ENCODE data around the gene LUM.

LUM gene, protein sequence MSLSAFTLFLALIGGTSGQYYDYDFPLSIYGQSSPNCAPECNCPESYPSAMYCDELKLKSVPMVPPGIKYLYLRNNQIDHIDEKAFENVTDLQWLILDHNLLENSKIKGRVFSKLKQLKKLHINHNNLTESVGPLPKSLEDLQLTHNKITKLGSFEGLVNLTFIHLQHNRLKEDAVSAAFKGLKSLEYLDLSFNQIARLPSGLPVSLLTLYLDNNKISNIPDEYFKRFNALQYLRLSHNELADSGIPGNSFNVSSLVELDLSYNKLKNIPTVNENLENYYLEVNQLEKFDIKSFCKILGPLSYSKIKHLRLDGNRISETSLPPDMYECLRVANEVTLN

GRCh38 chr12:91111366-91112325, at the start of gene LUM:
LUM (minus strand) TSS chr12:91111494; CDS start chr12:91108979, 2,515 bp downstream.
- DNase-seq = peak; percentile 92

- no peak for DNase-seq
Measured at GRCh38 chr12:91161009-91161408, 49.7 kb upstream of the LUM start.

DNA sequence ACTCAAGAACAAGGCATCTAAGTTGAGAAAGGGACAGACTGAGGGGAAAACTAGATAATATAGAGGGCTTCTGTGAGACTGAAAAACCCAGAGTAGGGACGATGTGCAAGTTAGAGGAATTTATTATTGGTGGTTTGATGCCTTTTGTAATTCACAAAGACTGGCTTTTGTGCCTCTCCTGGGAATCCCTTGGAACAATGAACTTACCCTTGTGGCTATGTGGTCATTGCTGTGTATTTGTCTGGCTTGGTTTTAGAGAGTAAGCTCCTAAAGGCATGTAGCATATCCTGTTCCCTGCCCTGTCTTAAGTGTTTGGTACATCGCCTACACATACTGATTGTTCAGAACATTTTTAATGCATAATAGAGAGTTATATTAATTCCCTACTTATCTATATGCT, 44.7 kb upstream of the LUM start:
- no peak for DNase-seq

GRCh38 chr12:91154131-91154530, 42.8 kb upstream of the LUM start:
- DNase-seq = no peak

- DNase-seq = no peak
Measured at GRCh38 chr12:91144053-91144452, 32.8 kb upstream of the LUM start.

GRCh38 chr12:91143206-91143605, 31.9 kb upstream of the LUM start:
- DNase-seq = no peak

DNA sequence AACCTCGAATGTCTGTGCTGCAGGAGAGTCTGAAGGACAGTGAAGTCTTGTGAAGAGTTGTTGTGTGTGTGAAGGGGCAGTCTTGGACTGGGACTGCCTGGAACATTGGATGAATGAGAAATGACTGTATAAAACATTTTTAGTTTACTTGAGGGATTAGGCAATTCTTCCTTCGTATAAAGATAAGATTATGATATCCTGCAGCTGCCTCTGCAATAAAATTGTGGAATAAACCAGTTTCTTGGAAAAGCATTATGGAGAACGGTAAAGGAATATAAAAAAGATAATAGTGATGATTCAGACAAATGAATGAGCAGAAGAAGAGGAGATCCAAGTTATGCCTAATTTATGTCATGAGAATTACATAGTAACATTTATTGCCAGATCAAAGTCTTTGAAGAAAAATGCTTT, 30.9 kb upstream of the LUM start:
- peak; percentile 28 for DNase-seq

- peak; percentile 60 for DNase-seq
Measured at GRCh38 chr12:91140026-91140931, 29.0 kb upstream of the LUM start.

DNA sequence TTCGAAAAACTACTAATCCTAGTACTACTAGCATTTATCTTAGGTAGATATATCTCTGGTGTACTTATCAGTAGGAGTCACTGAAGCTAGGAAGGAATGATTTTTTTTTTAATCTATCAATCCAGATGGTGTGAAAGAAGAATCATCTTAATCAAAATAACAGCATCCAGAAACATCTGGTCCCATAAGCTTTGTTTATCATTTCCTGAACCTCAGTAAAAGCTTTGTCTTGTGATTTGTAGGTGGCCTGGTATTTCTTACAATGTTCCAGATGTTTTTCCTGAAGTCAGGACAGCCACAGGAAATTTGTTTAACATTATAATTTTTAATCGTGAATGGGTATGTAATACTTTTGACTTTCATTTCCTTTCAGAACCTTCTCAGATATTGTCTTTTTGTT, 28.0 kb upstream of the LUM start:
- DNase-seq = no peak

- DNase-seq = peak; percentile 40
Measured at GRCh38 chr12:91138337-91138920, 27.1 kb upstream of the LUM start.

- no peak for DNase-seq
Measured at GRCh38 chr12:91133871-91134270, 22.6 kb upstream of the LUM start.

DNA sequence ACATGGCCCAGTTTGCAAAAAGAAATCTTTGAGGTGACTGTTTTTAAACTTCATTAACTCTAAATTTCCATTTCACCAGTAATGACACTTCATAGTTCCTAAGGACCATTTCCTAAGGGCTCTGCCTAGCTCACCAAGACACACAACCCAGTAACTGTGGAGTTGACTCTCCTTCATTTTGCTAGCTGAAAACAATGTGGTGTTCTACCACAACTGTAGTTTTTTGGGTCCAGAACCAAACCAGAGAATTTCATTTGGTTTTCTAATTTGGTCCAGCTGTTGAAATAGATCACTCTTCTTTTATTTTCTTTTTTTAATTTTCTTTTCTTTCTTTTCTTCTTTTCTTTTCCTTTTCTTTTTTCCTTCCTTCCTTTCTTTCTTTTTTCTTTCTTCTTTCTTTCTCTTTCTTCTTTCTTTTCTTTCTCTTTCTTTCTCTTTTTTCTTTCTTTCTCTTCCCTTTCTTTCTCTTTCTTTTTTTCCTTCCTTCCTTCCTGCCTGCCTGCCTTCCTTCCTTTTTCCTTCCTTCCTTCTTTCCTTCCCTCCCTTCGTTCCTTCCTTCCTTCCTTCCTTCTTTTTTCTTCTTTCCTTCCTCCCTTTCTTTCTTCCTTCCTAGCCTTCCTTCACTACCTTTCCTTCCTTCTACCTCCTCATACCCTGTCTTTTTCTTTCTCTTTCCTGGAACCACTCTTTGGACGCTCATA, 18.5 kb upstream of the LUM start:
- DNase-seq = no peak

GRCh38 chr12:91127751-91128150, 16.5 kb upstream of the LUM start:
- no peak for DNase-seq

GRCh38 chr12:91127306-91127705, 16.0 kb upstream of the LUM start:
- no peak for DNase-seq

- DNase-seq = no peak
Measured at GRCh38 chr12:91126516-91126915, 15.2 kb upstream of the LUM start.

DNA sequence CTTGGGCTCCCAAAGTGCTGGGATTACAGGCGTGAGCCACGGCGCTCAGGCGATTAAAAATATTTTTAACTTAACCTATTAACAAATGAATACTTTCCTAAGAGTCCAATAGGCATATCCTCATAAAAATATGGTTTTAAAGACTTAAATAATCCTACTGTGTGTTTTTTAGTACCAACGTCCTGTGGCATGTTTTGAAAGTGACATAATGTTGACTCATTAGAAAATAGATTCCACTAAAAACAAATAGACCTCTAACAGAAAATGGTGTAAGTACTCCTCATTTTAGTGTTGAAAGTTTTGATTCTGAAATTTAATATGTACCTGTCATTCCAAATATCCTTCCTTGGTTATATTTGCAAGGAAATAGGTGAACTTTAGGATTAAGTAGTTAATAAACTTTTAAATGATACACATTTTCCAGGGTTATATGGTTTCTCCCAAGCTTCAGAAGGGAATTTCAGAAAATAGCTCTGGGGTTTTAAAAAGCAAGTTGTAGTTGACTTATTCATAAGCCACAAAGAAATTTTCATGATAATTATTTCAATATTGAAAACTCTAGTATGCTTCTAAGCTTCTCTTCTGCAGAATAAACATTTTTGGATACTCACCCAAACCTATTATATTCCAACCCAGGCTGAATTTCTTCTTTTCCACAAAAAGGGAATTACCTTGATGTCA, 12.1 kb upstream of the LUM start:
- DNase-seq = no peak

- no peak for DNase-seq
Measured at GRCh38 chr12:91120781-91121180, 9.5 kb upstream of the LUM start.

DNA sequence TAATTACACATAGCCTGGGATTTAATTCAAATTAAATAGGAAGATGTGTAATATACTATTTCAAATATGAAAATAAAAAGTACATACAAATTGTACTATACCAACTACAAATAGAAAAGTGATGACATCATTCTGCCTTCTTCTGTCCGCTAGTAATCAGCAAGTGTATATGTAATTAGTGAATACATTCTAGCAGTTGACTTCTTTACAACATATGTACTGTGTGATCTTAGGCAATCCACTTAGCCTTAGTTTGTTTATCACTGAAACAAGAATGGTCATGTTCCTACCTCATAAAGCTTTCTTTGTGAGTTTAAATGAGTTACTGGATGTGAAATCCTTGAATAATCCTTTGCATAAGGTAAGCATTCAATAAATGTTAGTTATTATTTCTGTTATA, 7.8 kb upstream of the LUM start:
- DNase-seq = no peak

- DNase-seq = no peak
Measured at GRCh38 chr12:91113621-91114020, 2.3 kb upstream of the LUM start.

GRCh38 chr12:91110311-91110924, 876 bp downstream of the LUM start:
- DNase-seq = no peak
